Sigmoid colon (tissue), 7 donors: Measurements from ENCODE around the gene KAT5. TPM values are rescaled to one million over a fixed set of nuclear protein-coding genes. Genes with fewer than 3 reads are reported as not detected.

ENCODE experiments used
- DNase-seq: peaks from one replicate; pipeline ENCODE4 v3.0.0-alpha.2; 2019
- H3K27ac ChIP-seq, 4 donors: fragments of 200-600 bp; sonication (generic); one replicate each; pipeline ENCODE4 v1.5.1; 2016 to 2019; ENCODE audit warnings: mild to moderate bottlenecking in 1 of 4
- H3K27me3 ChIP-seq, 3 donors: fragments of 200-600 bp; sonication (generic); one replicate each; pipeline ENCODE4 v1.5.1; 2019; ENCODE audit warnings: mild to moderate bottlenecking in 1 of 3
- H3K36me3 ChIP-seq, 4 donors: fragments of 200-600 bp; sonication (generic); one replicate each; pipeline ENCODE4 v1.5.1; 2016 to 2019
- H3K4me1 ChIP-seq, 4 donors: fragments of 200-600 bp; sonication (generic); one replicate each; pipeline ENCODE4 v1.5.1; 2017 to 2019
- H3K4me3 ChIP-seq, 4 donors: fragments of 200-600 bp; sonication (generic); one replicate each; pipeline ENCODE4 v1.5.1; 2017 to 2019; ENCODE audit warnings: mild to moderate bottlenecking in 2 of 4, moderate library complexity in 1 of 4
- H3K9me3 ChIP-seq, 4 donors: fragments of 200-600 bp in 3 of 4; sonication (generic) in 3 of 4; one replicate each; pipeline versions ENCODE4 v1.5.1 to v1.6.1; 2013 to 2019
- EP300 ChIP-seq, 4 donors: sonication (generic); formaldehyde crosslinking; IDR thresholded peaks; one replicate each; pipeline ENCODE4 v1.6.1; 2017; ENCODE audit warnings: antibody characterized with exemption in 4 of 4
- POLR2A ChIP-seq, 2 donors: fragments of 450-650 bp; IDR thresholded peaks; one replicate each; pipeline ENCODE4 v1.6.1; 2016; ENCODE audit warnings: antibody characterized with exemption in 2 of 2, mild to moderate bottlenecking in 2 of 2, moderate library complexity in 2 of 2
- POLR2AphosphoS5 ChIP-seq, 4 donors: sonication (generic); formaldehyde crosslinking; IDR thresholded peaks; one replicate each; pipeline ENCODE4 v1.6.1; 2017; ENCODE audit warnings: antibody characterized with exemption in 4 of 4
- WGBS, 2 donors: extraction: QIAGEN DNeasy Blood & Tissue Kit; methylation state at CpG; one replicate each; pipeline ENCODE4 v1.1.7; 2013; 5-methylcytosine and 5-hydroxymethylcytosine counted together
- intact Hi-C: fragments of 100-400 bp; cut with DNase I; formaldehyde crosslinking; loops from one replicate; pipeline ENCODE4 v1.15.1; 2023
- polyA plus RNA-seq, 3 donors: library from polyadenylated mRNA; stranded (reverse); fragments of 200-250 nt; gene quantifications; one replicate each; pipeline ENCODE4 v1.2.3, GENCODE V29; 2013
- total RNA-seq, 4 donors: library from RNA; depleted of rRNA; stranded (reverse); fragments of >200 nt; gene quantifications; one replicate each; pipeline ENCODE4 v1.1.0, GENCODE V29; 2016
- TF ChIP-seq, protein P1 (sequence below), 4 experiments: fragments of 450-650 bp in 3 of 4; fragments of 200-600 bp in 1 of 4; IDR thresholded peaks; one replicate each; pipeline ENCODE4 v1.5.1; 2016 to 2019; ENCODE audit warnings: antibody characterized with exemption in 4 of 4, mild to moderate bottlenecking in 3 of 4, moderate library complexity in 2 of 4
- donor health status: healthy with polysubstance abuse.
- donor health status: Bipolar disorder and iron deficiency.
- donor health status: healthy.

KAT5 gene
- total and polyA plus RNA-seq, 7 donors = 51.1 to 92.7 (median 68.1) TPM

DNA sequence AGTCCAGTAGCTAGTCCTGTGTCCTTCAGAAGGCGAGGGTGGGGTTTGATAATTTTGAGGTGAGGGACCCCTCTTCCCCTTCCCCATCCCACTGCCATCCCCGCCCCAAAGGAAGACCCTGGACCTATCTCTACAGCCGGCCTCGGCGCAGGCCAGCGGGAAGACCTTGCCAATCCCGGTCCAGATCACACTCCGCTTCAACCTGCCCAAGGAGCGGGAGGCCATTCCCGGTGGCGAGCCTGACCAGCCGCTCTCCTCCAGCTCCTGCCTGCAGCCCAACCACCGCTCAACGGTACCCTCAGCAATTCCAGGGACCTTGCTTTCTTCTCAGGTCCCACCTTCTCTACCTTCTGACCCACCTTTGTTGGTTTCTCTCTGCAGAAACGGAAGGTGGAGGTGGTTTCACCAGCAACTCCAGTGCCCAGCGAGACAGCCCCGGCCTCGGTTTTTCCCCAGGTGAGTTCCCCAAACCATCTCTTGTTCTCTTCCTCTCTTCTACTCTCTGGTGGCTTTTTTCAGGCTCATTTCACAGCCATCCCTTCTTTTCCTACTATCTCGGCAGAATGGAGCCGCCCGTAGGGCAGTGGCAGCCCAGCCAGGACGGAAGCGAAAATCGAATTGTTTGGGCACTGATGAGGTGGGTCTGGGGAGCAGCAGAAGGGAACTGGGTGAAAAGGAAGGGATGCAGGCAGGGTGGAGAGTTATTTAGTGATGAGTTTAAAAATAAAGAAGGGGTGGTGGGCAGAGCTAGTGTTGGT is 1.3 kb downstream of the KAT5 start:
- Histone ChIP-seq H3K36me3 (peaks cover 35 to 54% (median 47%) of the 10 kb centered on the region in 4 donors), H3K4me1 (peaks cover 0 to 30% (median 26%) of the 10 kb centered on the region in 4 donors), H3K4me3 (peak overlapping the region in 2 of 4 donors; percentile 72 to 83), H3K27ac (peak overlapping the region; percentile 92 to 100 (median 98)), H3K9me3 (no peaks in the 10 kb centered on the region), H3K27me3 (no peaks in the 10 kb centered on the region)
- intact Hi-C loops = loop anchor here (2.0 kb wide), 1 partner anchor 67 kb away; the partner anchor contains the start of gene AP5B1
- DNase-seq = no peak
- 95% methylated on average over 24 of the region's 24 CpGs for WGBS, 2 donors
- TF ChIP-seq POLR2A (IDR thresholded peaks at IDR 0.05) = no peak
- no peak for TF ChIP-seq EP300 (IDR thresholded peaks at IDR 0.05)
- no peak for TF ChIP-seq POLR2AphosphoS5 (IDR thresholded peaks at IDR 0.05)
- TF ChIP-seq, protein P1, sequence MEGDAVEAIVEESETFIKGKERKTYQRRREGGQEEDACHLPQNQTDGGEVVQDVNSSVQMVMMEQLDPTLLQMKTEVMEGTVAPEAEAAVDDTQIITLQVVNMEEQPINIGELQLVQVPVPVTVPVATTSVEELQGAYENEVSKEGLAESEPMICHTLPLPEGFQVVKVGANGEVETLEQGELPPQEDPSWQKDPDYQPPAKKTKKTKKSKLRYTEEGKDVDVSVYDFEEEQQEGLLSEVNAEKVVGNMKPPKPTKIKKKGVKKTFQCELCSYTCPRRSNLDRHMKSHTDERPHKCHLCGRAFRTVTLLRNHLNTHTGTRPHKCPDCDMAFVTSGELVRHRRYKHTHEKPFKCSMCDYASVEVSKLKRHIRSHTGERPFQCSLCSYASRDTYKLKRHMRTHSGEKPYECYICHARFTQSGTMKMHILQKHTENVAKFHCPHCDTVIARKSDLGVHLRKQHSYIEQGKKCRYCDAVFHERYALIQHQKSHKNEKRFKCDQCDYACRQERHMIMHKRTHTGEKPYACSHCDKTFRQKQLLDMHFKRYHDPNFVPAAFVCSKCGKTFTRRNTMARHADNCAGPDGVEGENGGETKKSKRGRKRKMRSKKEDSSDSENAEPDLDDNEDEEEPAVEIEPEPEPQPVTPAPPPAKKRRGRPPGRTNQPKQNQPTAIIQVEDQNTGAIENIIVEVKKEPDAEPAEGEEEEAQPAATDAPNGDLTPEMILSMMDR (IDR thresholded peaks at IDR 0.05) = no peak

DNA sequence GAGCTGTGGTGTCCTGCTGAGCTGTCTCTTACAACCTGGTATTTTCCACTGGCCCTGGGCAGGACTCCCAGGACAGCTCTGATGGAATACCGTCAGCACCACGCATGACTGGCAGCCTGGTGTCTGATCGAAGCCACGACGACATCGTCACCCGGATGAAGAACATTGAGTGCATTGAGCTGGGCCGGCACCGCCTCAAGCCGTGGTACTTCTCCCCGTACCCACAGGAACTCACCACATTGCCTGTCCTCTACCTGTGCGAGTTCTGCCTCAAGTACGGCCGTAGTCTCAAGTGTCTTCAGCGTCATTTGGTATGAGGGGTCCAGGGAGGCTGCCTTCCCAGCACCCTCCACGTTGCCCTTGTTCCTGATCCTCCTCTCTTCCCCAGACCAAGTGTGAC is 2.4 kb downstream of the KAT5 start:
- no peak for TF ChIP-seq EP300 (IDR thresholded peaks at IDR 0.05)
- TF ChIP-seq, protein P1 (IDR thresholded peaks at IDR 0.05) = no peak
- TF ChIP-seq POLR2A (IDR thresholded peaks at IDR 0.05) = no peak
- TF ChIP-seq POLR2AphosphoS5 (IDR thresholded peaks at IDR 0.05) = no peak
- Histone ChIP-seq H3K4me3 (no peak overlapping the region), H3K9me3 (no peaks in the 10 kb centered on the region), H3K4me1 (peaks cover 0 to 40% (median 35%) of the 10 kb centered on the region in 4 donors), H3K27me3 (no peaks in the 10 kb centered on the region), H3K27ac (no peak overlapping the region), H3K36me3 (peaks cover 35 to 65% (median 54%) of the 10 kb centered on the region in 4 donors)
- intact Hi-C loops = no loop called here
- DNase-seq = no peak
- WGBS, 2 donors = 93 to 96% methylated on average over 16 of the region's 16 CpGs

DNA sequence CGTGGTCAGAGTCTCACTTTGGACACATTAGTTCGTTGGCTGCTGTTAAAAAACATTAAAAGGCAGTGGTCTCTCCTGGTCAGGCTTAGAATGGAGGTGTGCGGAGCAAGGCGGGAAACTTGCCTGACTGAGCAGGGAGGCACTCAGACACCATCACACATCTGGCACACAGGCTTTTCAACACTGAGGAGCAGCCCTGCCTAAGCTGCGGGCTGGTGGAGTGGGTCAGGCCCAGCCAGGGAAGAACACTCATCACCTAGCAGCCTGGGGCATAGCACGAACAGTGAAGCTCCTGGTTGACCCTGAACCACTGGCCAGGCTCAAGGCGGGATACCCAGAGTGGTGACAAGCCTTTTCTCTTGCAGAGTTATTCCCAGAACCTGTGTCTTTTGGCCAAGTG is 4.2 kb downstream of the KAT5 start:
- DNase-seq = no peak
- Histone ChIP-seq H3K36me3 (peaks cover 35 to 65% (median 55%) of the 10 kb centered on the region in 4 donors), H3K9me3 (no peaks in the 10 kb centered on the region), H3K4me1 (peaks cover 0 to 40% (median 34%) of the 10 kb centered on the region in 4 donors), H3K4me3 (no peak overlapping the region), H3K27ac (no peak overlapping the region), H3K27me3 (no peaks in the 10 kb centered on the region)
- WGBS, 2 donors = 83 to 93% methylated on average over 7 of the region's 7 CpGs
- TF ChIP-seq EP300 (IDR thresholded peaks at IDR 0.05) (no peak), POLR2A (IDR thresholded peaks at IDR 0.05) (no peak), POLR2AphosphoS5 (IDR thresholded peaks at IDR 0.05) (no peak)
- TF ChIP-seq, protein P1 (IDR thresholded peaks at IDR 0.05) = no peak
- intact Hi-C loops = no loop called here

DNA sequence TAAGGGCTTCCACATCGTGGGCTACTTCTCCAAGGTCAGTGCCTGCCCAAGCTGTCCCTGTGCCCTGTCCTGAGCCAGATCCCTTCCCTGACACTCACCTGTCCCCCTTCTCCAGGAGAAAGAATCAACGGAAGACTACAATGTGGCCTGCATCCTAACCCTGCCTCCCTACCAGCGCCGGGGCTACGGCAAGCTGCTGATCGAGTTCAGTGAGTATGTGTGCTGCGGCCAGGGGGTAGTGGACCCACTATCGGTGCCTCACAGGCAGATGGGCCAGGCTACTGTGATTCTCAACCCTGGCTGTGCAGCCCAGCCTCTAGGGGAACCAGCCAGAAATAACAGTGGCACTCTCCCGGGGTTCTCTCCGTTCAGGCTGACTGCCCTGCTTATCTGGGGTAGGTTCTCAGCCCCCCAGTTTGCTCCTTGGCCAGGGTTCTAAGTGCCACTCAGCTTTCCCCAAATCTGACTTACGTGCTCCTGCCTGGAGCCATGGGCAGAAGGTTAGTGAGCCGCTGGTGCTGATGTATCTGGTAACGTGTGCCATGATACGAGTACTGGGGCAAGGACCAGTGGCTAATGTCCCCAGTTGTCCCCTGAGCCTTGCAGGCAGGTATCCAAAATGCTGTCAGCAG is 4.8 kb downstream of the KAT5 start:
- Histone ChIP-seq H3K4me1 (peaks cover 0 to 40% (median 34%) of the 10 kb centered on the region in 4 donors), H3K27me3 (no peaks in the 10 kb centered on the region), H3K4me3 (no peak overlapping the region), H3K36me3 (peaks cover 35 to 65% (median 55%) of the 10 kb centered on the region in 4 donors), H3K9me3 (no peaks in the 10 kb centered on the region), H3K27ac (no peak overlapping the region)
- TF ChIP-seq, protein P1 (IDR thresholded peaks at IDR 0.05) = no peak
- no peak for TF ChIP-seq POLR2A (IDR thresholded peaks at IDR 0.05)
- TF ChIP-seq POLR2AphosphoS5 (IDR thresholded peaks at IDR 0.05) = no peak
- no peak for TF ChIP-seq EP300 (IDR thresholded peaks at IDR 0.05)
- DNase-seq = no peak
- intact Hi-C loops = no loop called here
- 87 to 91% methylated on average over 14 of the region's 14 CpGs for WGBS, 2 donors
